ENCODE measurements around the gene NPM3. TPM values are rescaled to one million over a fixed set of nuclear protein-coding genes. Genes with fewer than 3 reads are reported as not detected.

Gene NPM3
- total RNA-seq, 1 experiment from 2014 or later = 92.6 TPM

- no peaks in the 10 kb centered on the region for H3K9me3 ChIP-seq
- H3K4me3 Mint-ChIP-seq (ENCODE audit: unreplicated experiment) = peak overlapping the region; percentile 69
- CTCF ChIA-PET = no interaction called here
- no TSS peak for BruUV-seq (replicated peaks)
- H3K9me3 Mint-ChIP-seq (ENCODE audit: unreplicated experiment) = no peaks in the 10 kb centered on the region
- peak in 1 of 2 experiments; percentile 31 for DNase-seq
- peaks cover 9% of the 10 kb centered on the region for H3K27me3 Mint-ChIP-seq (ENCODE audit: insufficient read depth, unreplicated experiment)
- POLR2A ChIA-PET = no interaction called here
- H3K36me3 Mint-ChIP-seq (ENCODE audit: insufficient read depth, unreplicated experiment) = peaks cover 13% of the 10 kb centered on the region
- peaks cover 6% of the 10 kb centered on the region for H3K4me1 ChIP-seq
- H3K4me3 ChIP-seq (ENCODE audit: low read depth, low read length) = peak overlapping the region; percentile 33
- peaks cover 1% of the 10 kb centered on the region for H3K36me3 ChIP-seq (ENCODE audit: control insufficient read depth, insufficient read depth, low read length)
- intact Hi-C loops (cut with micrococcal nuclease; ENCODE audit: unreplicated experiment) = loop anchor here (5.0 kb wide), 1 partner anchor 49 kb away; no protein-coding TSS in a partner anchor
- no peak overlapping the region for H3K27ac Mint-ChIP-seq (ENCODE audit: unreplicated experiment)
- H3K27me3 ChIP-seq (replicated peaks; ENCODE audit: control insufficient read depth, insufficient read depth, low read length) = no peaks in the 10 kb centered on the region; the same call in 1 of the 2 replicates
- no peaks in the 10 kb centered on the region for H3K4me1 Mint-ChIP-seq (ENCODE audit: low read depth, unreplicated experiment)
- TF ChIP-seq CTCF (IDR thresholded peaks at IDR 0.05; ENCODE audit: insufficient read depth in 1 of 2, low read depth in 1 of 2, low read length in 1 of 2, severe bottlenecking in 1 of 2, unreplicated experiment in 1 of 2) = no peak
These were observed 7.0 kb downstream of the NPM3 start for GRCh38 chr10:101776161-101776817.

GRCh38 chr10:101775273-101776160 lies 7.7 kb downstream of the NPM3 start, which contains the start of gene FGF8:
Gene FGF8, minus strand, starts transcription at chr10:101776114. Its CDS starts 214 bp downstream, at chr10:101775900.
- H3K4me3 Mint-ChIP-seq (ENCODE audit: unreplicated experiment) = peak within 1 kb of the TSS; percentile 69
- ChIA-PET CTCF (interaction anchor here (0.7 kb wide), 1 partner anchor 173 kb away, joined by 3 read pairs; no protein-coding TSS in a partner anchor), POLR2A (no interaction called here)
- H3K27me3 ChIP-seq (replicated peaks; ENCODE audit: control insufficient read depth, insufficient read depth, low read length) = no peaks in the 10 kb centered on the region; the same call in 1 of the 2 replicates
- no peaks in the 10 kb centered on the region for H3K4me1 ChIP-seq
- peak within 1 kb of the TSS; percentile 33 for H3K4me3 ChIP-seq (ENCODE audit: low read depth, low read length)
- H3K9me3 Mint-ChIP-seq (ENCODE audit: unreplicated experiment) = no peaks in the 10 kb centered on the region
- H3K36me3 Mint-ChIP-seq (ENCODE audit: insufficient read depth, unreplicated experiment) = peaks cover 13% of the 10 kb centered on the region
- BruUV-seq (replicated peaks) = no TSS peak
- H3K4me1 Mint-ChIP-seq (ENCODE audit: low read depth, unreplicated experiment) = no peaks in the 10 kb centered on the region
- H3K27me3 Mint-ChIP-seq (ENCODE audit: insufficient read depth, unreplicated experiment) = peaks cover 9% of the 10 kb centered on the region
- H3K36me3 ChIP-seq (ENCODE audit: control insufficient read depth, insufficient read depth, low read length) = peaks cover 1% of the 10 kb centered on the region; the same call in 1 of the 2 replicates
- H3K27ac Mint-ChIP-seq (ENCODE audit: unreplicated experiment) = no peak within 1 kb of the TSS
- no peak for TF ChIP-seq CTCF (IDR thresholded peaks at IDR 0.05; ENCODE audit: insufficient read depth in 1 of 2, low read depth in 1 of 2, low read length in 1 of 2, severe bottlenecking in 1 of 2, unreplicated experiment in 1 of 2)
- no peaks in the 10 kb centered on the region for H3K9me3 ChIP-seq
- DNase-seq = peak; percentile 21 to 26
- intact Hi-C loops (cut with micrococcal nuclease; ENCODE audit: unreplicated experiment) = loop anchor here (5.0 kb wide), 1 partner anchor 48 kb away; no protein-coding TSS in a partner anchor

GRCh38 chr10:101774589-101775272 lies 8.5 kb downstream of the NPM3 start:
- H3K27ac Mint-ChIP-seq (ENCODE audit: unreplicated experiment) = no peak overlapping the region
- intact Hi-C loops (cut with micrococcal nuclease; ENCODE audit: unreplicated experiment) = loop anchor here (5.0 kb wide), 1 partner anchor 47 kb away; no protein-coding TSS in a partner anchor
- DNase-seq = peak in 1 of 2 experiments; percentile 34
- H3K36me3 Mint-ChIP-seq (ENCODE audit: insufficient read depth, unreplicated experiment) = peaks cover 13% of the 10 kb centered on the region
- Histone ChIP-seq H3K36me3 (ENCODE audit: control insufficient read depth, insufficient read depth, low read length) (no peaks in the 10 kb centered on the region), H3K4me1 (no peaks in the 10 kb centered on the region), H3K9me3 (no peaks in the 10 kb centered on the region), H3K4me3 (ENCODE audit: low read depth, low read length) (no peak overlapping the region), H3K27me3 (replicated peaks; ENCODE audit: control insufficient read depth, insufficient read depth, low read length) (no peaks in the 10 kb centered on the region; the same call in 1 of the 2 replicates)
- no peak for TF ChIP-seq CTCF (IDR thresholded peaks at IDR 0.05; ENCODE audit: insufficient read depth in 1 of 2, low read depth in 1 of 2, low read length in 1 of 2, severe bottlenecking in 1 of 2, unreplicated experiment in 1 of 2)
- no peaks in the 10 kb centered on the region for H3K4me1 Mint-ChIP-seq (ENCODE audit: low read depth, unreplicated experiment)
- peaks cover 9% of the 10 kb centered on the region for H3K27me3 Mint-ChIP-seq (ENCODE audit: insufficient read depth, unreplicated experiment)
- peak overlapping the region; percentile 52 for H3K4me3 Mint-ChIP-seq (ENCODE audit: unreplicated experiment)
- CTCF ChIA-PET = interaction anchor here (0.6 to 0.7 kb wide), 2 partner anchors 172 to 503 kb away, joined by 3 read pairs; no protein-coding TSS in a partner anchor
- no TSS peak for BruUV-seq (replicated peaks)
- no peaks in the 10 kb centered on the region for H3K9me3 Mint-ChIP-seq (ENCODE audit: unreplicated experiment)
- POLR2A ChIA-PET = no interaction called here
